Chondrocyte (in vitro differentiated cells): Measurements from ENCODE around the gene CD300C. TPM values are rescaled to one million over a fixed set of nuclear protein-coding genes. Genes with fewer than 3 reads are reported as not detected.
A peak's percentile ranks its signal among the peaks of the same experiment; 100 is the strongest.

Experiments
- DNase-seq: peaks from one replicate; pipeline ENCODE4 v3.0.0; 2021; ENCODE audit warnings: mixed read lengths, low spot score
- H3K27ac Mint-ChIP-seq: one replicate; pipeline ENCODE4 v1.8.0; 2021; ENCODE audit warnings: mild to moderate bottlenecking, moderate library complexity, mixed read lengths; ENCODE audit not compliant: unreplicated experiment
- H3K27me3 Mint-ChIP-seq: 2 replicates; pipeline ENCODE4 v1.8.0; 2021; ENCODE audit warnings: low read depth, mixed read lengths
- H3K36me3 Mint-ChIP-seq: 2 replicates; pipeline ENCODE4 v1.8.0; 2021; ENCODE audit warnings: low read depth, mixed read lengths
- H3K4me1 Mint-ChIP-seq: 2 replicates; pipeline ENCODE4 v1.8.0; 2021; ENCODE audit warnings: low read depth, mild to moderate bottlenecking, mixed read lengths
- H3K4me3 Mint-ChIP-seq: one replicate; pipeline ENCODE4 v1.8.0; 2021; ENCODE audit warnings: mild to moderate bottlenecking, moderate library complexity, mixed read lengths; ENCODE audit not compliant: unreplicated experiment
- H3K9me3 Mint-ChIP-seq: 2 replicates; pipeline ENCODE4 v1.8.0; 2021; ENCODE audit warnings: low read depth, mixed read lengths
- total RNA-seq: library from RNA; stranded (reverse); gene quantifications from 3 replicates; pipeline ENCODE4 v1.2.1, GENCODE V29; 2021
- TF ChIP-seq, protein P1 (sequence below): fragments of 200-600 bp; sonication (generic); IDR thresholded peaks from 2 replicates; pipeline ENCODE4 v1.5.0; 2021; ENCODE audit warnings: antibody characterized with exemption, mild to moderate bottlenecking, moderate library complexity

The CD300C gene
- total RNA-seq, 1 donor from 2014 or later, result not detected

DNA sequence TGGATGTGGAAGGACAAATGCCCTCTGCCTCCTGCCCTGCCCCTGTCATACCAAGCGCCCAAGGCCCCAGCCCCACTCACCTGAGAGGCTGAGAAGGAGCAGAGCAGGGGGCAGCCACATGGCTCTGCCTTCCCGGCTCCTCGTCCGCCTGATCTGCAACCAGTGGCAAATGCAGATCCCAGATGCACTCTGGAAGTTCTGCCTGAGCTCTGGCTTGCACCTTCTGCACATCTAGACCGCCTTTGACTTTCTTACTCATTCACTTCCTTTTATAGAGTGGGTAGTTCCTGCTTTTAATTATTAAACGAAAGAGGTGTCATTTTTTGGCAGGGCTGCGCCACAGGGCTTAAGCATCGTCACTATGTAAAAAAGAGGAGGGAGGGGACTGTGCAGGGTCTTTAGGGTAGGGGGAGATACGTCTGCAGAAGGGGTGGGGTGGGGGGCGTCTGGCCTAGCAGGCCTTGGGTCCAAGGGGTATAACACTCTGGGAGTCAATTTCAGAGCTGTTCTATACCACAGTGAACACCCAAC, 14.6 kb downstream of the CD300C start, which contains the start of gene CD300LB:
CD300LB (minus strand) TSS at position 245 of the 531 bp plus-strand sequence; CDS start at position 120, 125 bp downstream.
- no peaks in the 10 kb centered on the region for H3K4me1 Mint-ChIP-seq
- DNase-seq, result peak; percentile 77
- H3K27ac Mint-ChIP-seq, result peak within 1 kb of the TSS; percentile 57
- H3K4me3 Mint-ChIP-seq, result no peak within 1 kb of the TSS
- TF ChIP-seq, protein P1, sequence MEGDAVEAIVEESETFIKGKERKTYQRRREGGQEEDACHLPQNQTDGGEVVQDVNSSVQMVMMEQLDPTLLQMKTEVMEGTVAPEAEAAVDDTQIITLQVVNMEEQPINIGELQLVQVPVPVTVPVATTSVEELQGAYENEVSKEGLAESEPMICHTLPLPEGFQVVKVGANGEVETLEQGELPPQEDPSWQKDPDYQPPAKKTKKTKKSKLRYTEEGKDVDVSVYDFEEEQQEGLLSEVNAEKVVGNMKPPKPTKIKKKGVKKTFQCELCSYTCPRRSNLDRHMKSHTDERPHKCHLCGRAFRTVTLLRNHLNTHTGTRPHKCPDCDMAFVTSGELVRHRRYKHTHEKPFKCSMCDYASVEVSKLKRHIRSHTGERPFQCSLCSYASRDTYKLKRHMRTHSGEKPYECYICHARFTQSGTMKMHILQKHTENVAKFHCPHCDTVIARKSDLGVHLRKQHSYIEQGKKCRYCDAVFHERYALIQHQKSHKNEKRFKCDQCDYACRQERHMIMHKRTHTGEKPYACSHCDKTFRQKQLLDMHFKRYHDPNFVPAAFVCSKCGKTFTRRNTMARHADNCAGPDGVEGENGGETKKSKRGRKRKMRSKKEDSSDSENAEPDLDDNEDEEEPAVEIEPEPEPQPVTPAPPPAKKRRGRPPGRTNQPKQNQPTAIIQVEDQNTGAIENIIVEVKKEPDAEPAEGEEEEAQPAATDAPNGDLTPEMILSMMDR, result no peak
- H3K36me3 Mint-ChIP-seq, result no peaks in the 10 kb centered on the region
- H3K27me3 Mint-ChIP-seq, result peaks cover 39% of the 10 kb centered on the region
- H3K9me3 Mint-ChIP-seq, result peaks cover 2% of the 10 kb centered on the region

DNA sequence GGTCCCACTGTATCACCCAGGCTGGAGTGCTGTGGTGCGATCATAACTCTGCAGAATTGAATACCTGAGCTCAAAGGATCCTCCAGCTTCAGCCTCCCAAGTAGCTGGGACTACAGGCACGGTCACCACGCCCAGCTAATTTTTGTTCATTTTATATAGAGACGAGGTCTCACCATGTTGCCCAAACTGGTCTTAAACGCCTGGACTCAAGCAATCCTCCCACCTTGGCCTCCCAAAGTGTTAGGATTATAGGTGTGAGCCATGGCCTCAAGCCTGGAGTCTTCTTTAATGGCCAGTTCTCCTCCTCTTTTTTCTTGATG, 15.1 kb downstream of the CD300C start:
- TF ChIP-seq, protein P1, result no peak
- no peak overlapping the region for H3K27ac Mint-ChIP-seq
- H3K9me3 Mint-ChIP-seq, result peaks cover 2% of the 10 kb centered on the region
- DNase-seq, result no peak
- H3K4me1 Mint-ChIP-seq, result no peaks in the 10 kb centered on the region
- H3K36me3 Mint-ChIP-seq, result no peaks in the 10 kb centered on the region
- no peak overlapping the region for H3K4me3 Mint-ChIP-seq
- peaks cover 36% of the 10 kb centered on the region for H3K27me3 Mint-ChIP-seq

DNA sequence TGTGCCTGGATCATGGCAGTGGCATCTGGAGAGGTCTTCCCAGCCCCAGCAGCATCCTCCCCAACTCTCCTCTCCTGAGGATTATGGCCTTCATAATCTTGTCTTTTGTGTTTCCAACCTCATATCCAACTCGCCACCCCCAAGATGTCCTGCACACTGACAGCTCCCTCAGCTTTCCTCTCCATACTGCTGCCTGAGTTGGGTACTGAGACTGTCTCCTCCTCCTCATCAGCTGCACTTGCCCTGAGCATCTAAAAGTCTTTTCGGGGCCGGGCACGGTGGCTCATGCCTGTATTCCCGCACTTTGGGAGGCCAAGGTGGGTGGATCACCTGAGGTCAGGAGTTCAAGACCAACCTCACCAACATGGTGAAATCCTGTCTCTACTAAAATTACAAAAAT, 16.7 kb downstream of the CD300C start:
- peaks cover 40% of the 10 kb centered on the region for H3K27me3 Mint-ChIP-seq
- no peaks in the 10 kb centered on the region for H3K9me3 Mint-ChIP-seq
- H3K4me1 Mint-ChIP-seq, result no peaks in the 10 kb centered on the region
- TF ChIP-seq, protein P1, result no peak
- no peaks in the 10 kb centered on the region for H3K36me3 Mint-ChIP-seq
- peak; percentile 48 for DNase-seq
- H3K27ac Mint-ChIP-seq, result no peak overlapping the region
- H3K4me3 Mint-ChIP-seq, result no peak overlapping the region

DNA sequence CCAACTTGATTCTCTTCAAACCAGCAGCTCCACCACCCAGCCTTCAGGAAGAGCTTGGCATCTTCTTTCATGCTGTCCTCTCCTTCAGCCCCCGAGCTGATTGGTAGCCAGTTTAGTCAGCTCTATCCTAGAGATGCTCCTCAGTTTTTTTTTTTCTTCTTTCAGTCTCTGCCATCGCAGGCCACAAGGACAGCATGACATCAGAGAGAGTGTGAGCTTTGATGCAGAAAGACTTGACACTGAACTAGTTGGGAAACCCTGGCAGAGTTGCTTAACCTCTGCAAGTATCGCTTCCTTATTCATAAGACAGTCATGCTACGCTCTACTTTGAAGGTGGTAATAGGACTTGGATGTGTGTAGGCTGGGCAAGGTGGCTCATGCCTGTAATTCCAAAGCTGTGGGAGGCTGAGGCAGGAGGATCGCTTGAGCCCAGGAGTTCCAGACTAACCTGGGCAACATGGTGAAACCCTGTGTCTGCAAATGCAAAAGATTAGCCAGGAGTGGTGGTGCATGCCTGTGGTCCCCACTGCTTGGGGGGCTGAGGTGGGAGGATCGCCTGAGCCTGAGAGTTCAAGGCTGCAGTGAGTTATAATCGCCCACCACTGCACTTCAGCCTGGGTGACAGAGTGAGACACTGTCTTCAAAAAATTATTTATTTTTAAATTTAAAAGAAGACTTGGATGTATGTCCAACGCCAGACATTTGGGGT, 17.3 kb downstream of the CD300C start:
- no peaks in the 10 kb centered on the region for H3K4me1 Mint-ChIP-seq
- H3K4me3 Mint-ChIP-seq, result no peak overlapping the region
- peaks cover 45% of the 10 kb centered on the region for H3K27me3 Mint-ChIP-seq
- TF ChIP-seq, protein P1, result no peak
- no peaks in the 10 kb centered on the region for H3K9me3 Mint-ChIP-seq
- no peak overlapping the region for H3K27ac Mint-ChIP-seq
- no peaks in the 10 kb centered on the region for H3K36me3 Mint-ChIP-seq
- DNase-seq, result peak; percentile 29

DNA sequence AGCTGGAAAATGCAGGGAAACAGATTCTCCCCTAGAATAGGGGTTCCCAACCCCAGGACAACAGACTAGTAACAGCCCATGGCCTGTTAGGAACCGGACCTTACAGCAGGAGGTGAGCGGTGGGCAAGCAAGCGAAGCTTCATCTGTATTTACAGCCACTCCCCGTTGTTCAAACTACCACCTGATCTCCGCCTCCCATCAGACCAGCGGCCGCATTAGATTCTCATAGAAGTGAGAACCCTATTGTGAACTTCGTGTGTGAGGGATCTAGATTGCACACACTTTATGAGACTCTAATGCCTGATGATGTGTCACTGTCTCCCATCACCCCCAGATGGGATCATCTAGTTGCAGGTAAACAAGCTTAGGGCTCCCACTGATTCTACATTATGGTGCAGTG, 18.2 kb downstream of the CD300C start:
- no peaks in the 10 kb centered on the region for H3K4me1 Mint-ChIP-seq
- H3K4me3 Mint-ChIP-seq, result no peak overlapping the region
- TF ChIP-seq, protein P1, result no peak
- no peaks in the 10 kb centered on the region for H3K36me3 Mint-ChIP-seq
- H3K9me3 Mint-ChIP-seq, result peaks cover 3% of the 10 kb centered on the region
- peak; percentile 17 for DNase-seq
- no peak overlapping the region for H3K27ac Mint-ChIP-seq
- peaks cover 47% of the 10 kb centered on the region for H3K27me3 Mint-ChIP-seq
